Measurements from ENCODE around the gene FOXE3. TPM values are rescaled to one million over a fixed set of nuclear protein-coding genes. Genes with fewer than 3 reads are reported as not detected.

The FOXE3 gene
- total RNA-seq, 1 donor, result not detected

DNA sequence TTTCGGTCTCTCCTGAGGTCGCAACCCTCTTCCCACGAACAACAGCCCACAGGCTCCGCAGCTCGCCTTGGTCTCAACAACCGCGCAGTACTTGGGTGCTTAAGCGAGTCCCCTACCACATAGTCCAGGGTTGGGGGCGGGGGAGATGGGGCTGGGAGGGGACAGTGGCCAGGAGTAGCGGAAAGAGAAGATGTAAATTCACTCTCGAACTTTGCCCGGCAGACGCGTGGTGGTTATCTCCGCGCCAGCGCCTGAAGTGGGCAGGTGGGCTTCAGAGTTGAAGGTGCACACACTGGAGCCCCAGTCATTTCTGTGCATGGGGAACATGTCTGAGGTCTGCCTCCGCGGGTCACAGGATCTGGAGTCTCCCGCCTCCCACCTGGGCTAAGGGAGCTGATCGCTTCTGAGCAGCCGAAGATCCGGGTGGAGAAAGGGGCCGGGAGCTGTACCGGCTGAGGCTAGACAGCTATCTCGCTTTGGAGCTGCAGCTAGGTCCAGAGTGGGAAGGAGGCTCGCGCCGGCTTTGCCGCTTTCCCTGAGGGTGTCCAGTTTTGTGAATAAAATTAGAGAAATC, 17.5 kb downstream of the FOXE3 start:
- DNase-seq (ENCODE audit: low read depth in 2 of 3, low spot score in 2 of 3), result no peak

GRCh38 chr1:47434051-47434842, 18.2 kb downstream of the FOXE3 start:
- DNase-seq (ENCODE audit: low read depth in 2 of 3, low spot score in 2 of 3), result peak in 1 of 3 donors; percentile 33

- no peak for DNase-seq (ENCODE audit: low read depth in 2 of 3, low spot score in 2 of 3)
Observed at GRCh38 chr1:47435506-47436303, 19.6 kb downstream of the FOXE3 start.

DNA sequence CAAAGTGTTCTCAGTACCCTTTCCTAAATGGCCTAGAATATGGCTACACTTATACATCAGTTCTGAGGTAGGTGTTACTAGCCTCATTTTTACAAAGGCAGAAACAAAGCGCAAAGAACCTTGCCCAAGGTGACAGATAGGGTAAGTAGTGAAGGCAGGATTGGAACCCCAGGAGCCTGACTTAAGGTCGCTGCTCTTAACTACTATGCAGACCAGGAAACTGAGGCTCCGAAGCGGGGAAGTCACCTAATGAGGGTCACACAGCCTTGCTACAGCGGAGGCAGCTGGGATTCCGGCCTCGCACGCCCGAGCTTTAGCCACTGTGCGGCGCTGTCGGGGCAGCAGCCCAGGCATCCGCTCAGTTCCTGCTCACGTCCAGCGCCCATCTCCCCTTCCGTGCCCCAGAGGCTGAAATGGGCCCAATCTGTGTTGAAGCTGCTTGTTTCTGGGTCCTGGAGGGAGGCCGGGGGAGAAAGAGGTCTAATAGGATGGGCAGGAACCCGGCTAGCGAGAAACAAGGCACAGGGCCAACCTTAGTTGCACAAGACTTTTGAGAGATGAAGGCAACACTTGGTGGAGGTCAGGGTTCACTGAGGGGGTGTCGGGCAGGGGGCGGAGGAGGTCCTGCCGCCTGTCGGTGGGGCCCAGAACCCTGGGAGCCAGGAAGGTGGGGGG, 20.4 kb downstream of the FOXE3 start:
- DNase-seq (ENCODE audit: low read depth in 2 of 3, low spot score in 2 of 3), result peak; percentile 53 to 77 (median 74)

- DNase-seq (ENCODE audit: low read depth in 2 of 3, low spot score in 2 of 3), result peak in 1 of 3 donors; percentile 28
Observed at GRCh38 chr1:47436979-47437446, 20.9 kb downstream of the FOXE3 start.

GRCh38 chr1:47437447-47438164, 21.5 kb downstream of the FOXE3 start, which contains the start of gene FOXD2:
TSS of gene FOXD2 (plus strand) at chr1:47438044. CDS start at chr1:47438136, 92 bp downstream.
- DNase-seq (ENCODE audit: low read depth in 2 of 3, low spot score in 2 of 3), result peak; percentile 90

DNA sequence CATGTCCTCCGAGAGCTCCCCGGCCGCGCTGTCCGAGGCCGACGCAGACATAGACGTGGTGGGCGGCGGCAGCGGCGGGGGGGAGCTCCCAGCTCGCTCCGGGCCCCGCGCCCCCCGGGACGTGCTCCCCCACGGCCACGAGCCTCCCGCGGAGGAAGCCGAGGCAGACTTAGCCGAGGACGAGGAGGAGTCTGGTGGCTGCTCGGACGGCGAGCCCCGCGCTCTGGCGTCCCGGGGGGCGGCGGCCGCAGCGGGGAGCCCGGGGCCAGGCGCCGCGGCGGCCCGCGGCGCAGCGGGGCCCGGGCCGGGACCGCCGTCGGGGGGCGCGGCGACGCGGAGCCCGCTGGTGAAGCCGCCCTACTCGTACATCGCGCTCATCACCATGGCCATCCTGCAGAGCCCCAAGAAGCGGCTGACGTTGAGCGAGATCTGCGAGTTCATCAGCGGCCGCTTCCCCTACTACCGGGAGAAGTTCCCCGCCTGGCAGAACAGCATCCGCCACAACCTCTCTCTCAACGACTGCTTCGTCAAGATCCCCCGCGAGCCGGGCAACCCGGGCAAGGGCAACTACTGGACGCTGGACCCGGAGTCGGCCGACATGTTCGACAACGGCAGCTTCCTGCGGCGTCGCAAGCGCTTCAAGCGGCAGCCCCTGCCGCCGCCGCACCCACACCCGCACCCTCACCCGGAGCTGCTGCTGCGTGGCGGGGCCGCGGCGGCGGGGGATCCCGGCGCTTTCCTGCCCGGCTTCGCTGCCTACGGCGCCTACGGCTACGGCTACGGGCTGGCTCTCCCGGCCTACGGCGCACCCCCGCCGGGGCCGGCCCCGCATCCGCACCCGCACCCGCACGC, 22.3 kb downstream of the FOXE3 start:
- peak in 1 of 3 donors; percentile 42 for DNase-seq (ENCODE audit: low read depth in 2 of 3, low spot score in 2 of 3)

GRCh38 chr1:47439017-47439818, 23.1 kb downstream of the FOXE3 start:
- DNase-seq (ENCODE audit: low read depth in 2 of 3, low spot score in 2 of 3), result peak in 1 of 3 donors; percentile 39

DNA sequence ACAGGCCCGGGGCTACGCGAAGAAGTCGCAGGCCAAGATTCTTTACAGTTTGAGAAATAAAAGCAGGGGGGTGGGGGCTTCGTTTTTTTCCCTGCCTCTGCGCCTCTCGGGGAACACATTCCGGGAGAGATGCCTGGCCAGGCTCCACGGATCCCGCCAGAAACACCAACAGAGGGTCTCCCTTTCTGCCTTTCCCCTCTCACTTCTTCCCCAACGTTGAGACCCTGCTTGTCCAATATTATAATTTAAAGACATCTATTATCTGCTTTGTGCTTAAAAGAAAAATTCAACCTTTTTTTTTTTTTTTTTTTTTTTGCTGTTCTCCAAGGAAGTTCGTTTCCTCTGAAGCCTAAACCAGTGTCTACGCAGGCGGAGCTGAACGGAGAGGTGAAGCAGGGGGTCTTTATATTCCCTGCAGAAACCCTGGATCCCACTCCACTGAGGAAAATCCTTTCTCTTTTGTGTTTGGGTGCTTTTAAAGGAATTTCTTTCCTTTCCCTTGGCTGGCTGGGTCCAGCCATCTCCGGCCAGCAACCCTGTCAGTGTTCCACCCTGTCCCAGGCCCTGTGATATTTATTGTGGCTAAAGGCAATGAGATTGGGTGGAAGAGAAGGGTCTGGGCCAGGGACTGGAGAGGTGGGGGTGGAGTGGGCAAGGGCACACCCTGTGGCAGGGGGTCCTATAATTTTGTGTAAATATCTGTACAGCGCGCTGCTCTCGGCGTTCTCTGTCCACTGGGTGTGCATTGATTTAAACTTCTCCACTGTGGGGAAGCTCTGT, 23.9 kb downstream of the FOXE3 start:
- no peak for DNase-seq (ENCODE audit: low read depth in 2 of 3, low spot score in 2 of 3)

- no peak for DNase-seq (ENCODE audit: low read depth in 2 of 3, low spot score in 2 of 3)
Observed at GRCh38 chr1:47440599-47441081, 24.6 kb downstream of the FOXE3 start.

DNA sequence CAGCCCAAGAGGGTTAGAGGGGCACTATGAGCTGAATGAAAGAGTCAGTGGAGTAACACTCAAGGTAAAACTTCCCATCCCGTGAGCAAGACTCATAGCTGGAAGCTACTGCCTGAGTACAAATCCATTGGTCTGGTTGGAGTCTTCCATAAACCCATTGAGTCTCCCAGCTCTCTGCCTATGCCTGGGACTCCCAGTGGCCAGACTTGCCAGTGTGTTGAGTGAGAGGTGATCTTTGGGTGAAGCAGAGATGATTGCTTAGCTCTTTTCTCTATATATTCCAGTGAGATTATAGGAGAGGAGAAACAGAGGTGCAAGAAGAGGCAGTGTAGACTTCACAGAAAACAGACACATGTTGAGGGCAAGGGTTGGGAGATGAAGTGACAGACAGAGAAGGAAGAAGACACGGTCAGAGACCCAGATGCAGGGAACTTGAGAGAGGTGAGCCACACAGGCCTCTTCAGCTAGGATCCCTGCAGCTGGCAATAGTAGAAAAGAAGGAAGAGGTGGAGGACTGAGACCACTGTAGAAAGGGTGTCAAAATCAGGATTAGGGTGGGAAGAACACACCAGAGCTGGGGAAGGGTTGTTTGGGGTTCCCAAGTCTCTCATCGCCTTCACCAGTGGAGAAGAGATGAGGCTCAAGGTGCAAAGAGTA, 25.5 kb downstream of the FOXE3 start:
- DNase-seq (ENCODE audit: low read depth in 2 of 3, low spot score in 2 of 3), result no peak

DNA sequence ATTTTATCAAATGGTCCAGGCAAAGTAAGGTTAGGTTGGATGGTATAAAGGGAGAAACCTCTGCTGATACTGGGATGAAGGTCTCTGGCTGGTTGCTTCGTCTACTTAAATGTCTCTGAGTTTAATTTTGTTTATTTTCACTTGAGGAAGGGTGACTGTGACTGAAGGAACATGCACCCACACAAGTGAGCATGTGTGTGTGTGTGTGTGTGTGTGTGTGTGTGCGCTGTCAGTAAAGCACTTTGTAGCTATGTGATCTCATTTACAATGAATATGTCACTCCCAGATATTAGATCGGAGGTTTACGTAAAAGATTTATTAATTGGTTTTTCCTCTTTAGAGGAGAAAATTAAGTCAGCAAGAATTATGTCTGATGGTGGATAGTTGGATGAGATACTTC, 26.1 kb downstream of the FOXE3 start:
- DNase-seq (ENCODE audit: low read depth in 2 of 3, low spot score in 2 of 3), result no peak

DNA sequence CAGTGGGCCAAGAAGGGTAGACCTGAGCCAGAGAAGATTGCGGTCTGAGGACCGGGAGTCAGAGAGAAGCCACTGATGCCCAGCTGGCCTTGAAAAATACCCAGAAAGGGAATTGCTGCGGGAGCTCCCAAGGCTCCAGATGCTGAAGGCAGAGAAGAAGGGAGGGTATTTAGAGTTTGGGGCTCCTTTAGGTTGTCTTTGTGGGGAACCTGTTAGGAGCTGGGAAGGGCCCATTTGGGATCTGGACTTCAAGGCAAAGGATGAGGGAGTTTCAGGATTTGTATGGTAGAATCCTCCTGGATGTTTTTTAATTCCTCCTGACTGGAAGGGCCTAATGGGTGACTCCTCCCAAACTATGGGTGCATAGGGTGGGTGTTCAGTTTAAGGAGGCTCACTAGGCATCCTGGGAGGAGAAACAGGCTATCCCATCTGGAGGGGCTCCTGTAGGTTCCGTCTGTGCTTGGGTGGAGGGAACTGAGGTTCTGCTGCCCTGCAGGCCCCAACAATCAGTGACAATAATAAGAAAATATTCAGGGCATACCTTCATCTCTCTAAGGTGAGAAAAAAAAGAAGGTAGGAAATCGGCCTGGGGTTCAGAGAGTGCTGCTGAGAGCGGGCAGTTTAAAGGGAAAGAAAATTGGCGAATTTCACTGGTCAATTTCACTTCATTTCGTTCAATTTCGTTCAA, 26.9 kb downstream of the FOXE3 start:
- DNase-seq (ENCODE audit: low read depth in 2 of 3, low spot score in 2 of 3), result no peak

DNA sequence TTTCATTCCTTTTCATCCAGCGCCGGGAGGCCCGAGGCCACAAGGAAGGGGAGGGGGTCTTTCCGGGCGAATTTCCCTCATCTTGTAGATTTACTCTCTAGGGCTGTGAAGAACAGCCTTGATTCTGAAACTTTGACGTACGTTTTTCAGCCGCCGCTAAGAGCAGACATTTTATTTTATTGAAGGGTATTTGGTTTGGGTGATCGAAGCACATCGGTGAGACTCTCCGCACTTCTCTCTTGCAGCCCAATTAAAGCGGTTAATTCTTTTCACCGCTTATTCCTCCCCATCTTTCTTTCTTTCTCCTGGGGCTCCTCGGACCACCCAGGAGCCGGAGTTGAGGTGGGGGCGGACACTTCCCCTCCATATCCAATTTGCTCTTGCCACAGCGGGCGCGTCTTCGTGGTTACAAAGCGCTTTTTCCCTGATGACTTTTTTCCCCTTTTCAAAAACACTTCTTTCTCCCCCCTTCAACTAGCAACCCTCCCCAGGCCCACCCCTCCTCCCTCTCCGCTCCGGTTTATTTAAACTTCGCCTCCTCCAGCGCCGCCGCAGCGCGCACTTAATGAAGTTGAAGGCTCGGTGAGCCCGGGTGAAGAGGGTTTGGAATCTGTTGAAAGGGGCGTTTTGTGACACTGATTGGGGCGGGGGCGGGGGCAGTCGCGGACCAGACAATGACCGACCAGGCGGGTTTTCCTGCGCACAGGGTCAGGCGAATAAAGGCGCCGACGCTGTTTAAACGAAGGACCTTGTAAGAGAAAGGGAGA, 27.6 kb downstream of the FOXE3 start:
- peak in 1 of 3 donors; percentile 34 for DNase-seq (ENCODE audit: low read depth in 2 of 3, low spot score in 2 of 3)

- DNase-seq (ENCODE audit: low read depth in 2 of 3, low spot score in 2 of 3), result peak in 1 of 3 donors; percentile 31
Observed at GRCh38 chr1:47444297-47444561, 28.1 kb downstream of the FOXE3 start.
